Upper lobe of left lung (tissue), 6 donors: ENCODE measurements around the gene CDCP2. TPM values are rescaled to one million over a fixed set of nuclear protein-coding genes. Genes with fewer than 3 reads are reported as not detected.

Experiments used
- ATAC-seq, 2 donors: fragments of 200-7000 bp; cut with Tn5 transposase; one replicate each; pipeline ENCODE4 v1.9.1; 2022; ENCODE audit warnings: mild to moderate bottlenecking in 2 of 2, moderate library complexity in 2 of 2; ENCODE audit not compliant: low FRiP score in 2 of 2
- DNase-seq, 2 donors: peaks; one replicate each; pipeline ENCODE4 v3.0.0-alpha.2; 2019 to 2020
- H3K27ac ChIP-seq, 4 donors: fragments of 200-600 bp; sonication (generic); one replicate each; pipeline ENCODE4 v1.5.1; 2016 to 2019
- H3K27me3 ChIP-seq, 4 donors: fragments of 200-600 bp; sonication (generic); one replicate each; pipeline ENCODE4 v1.5.1; 2017 to 2019
- H3K36me3 ChIP-seq, 4 donors: fragments of 200-600 bp; sonication (generic); one replicate each; pipeline ENCODE4 v1.5.1; 2016 to 2019
- H3K4me1 ChIP-seq, 4 donors: fragments of 200-600 bp; sonication (generic); one replicate each; pipeline ENCODE4 v1.5.1; 2018 to 2019
- H3K4me3 ChIP-seq, 4 donors: fragments of 200-600 bp; sonication (generic); one replicate each; pipeline ENCODE4 v1.5.1; 2017 to 2019; ENCODE audit warnings: mild to moderate bottlenecking in 2 of 4, moderate library complexity in 1 of 4
- H3K9me3 ChIP-seq, 4 donors: fragments of 200-600 bp; sonication (generic); one replicate each; pipeline ENCODE4 v1.5.1; 2018 to 2019
- EP300 ChIP-seq, 4 donors: sonication (generic); formaldehyde crosslinking; IDR thresholded peaks; one replicate each; pipeline ENCODE4 v1.5.1; 2017; ENCODE audit warnings: antibody characterized with exemption in 4 of 4, control low read depth in 2 of 4
- POLR2A ChIP-seq, 4 donors: fragments of 450-650 bp; IDR thresholded peaks; one replicate each; pipeline ENCODE4 v1.5.1; 2016 to 2017; ENCODE audit warnings: antibody characterized with exemption in 4 of 4, mild to moderate bottlenecking in 2 of 4
- POLR2AphosphoS5 ChIP-seq, 2 donors: sonication (generic); formaldehyde crosslinking; IDR thresholded peaks; one replicate each; pipeline ENCODE4 v1.5.1; 2017; ENCODE audit warnings: antibody characterized with exemption in 2 of 2
- WGBS, 2 donors: methylation state at CpG; one replicate each; pipeline ENCODE4 v1.1.5; 2017 to 2018; 5-methylcytosine and 5-hydroxymethylcytosine counted together
- total RNA-seq, 6 donors: library from RNA; depleted of rRNA in 4 of 6; stranded (reverse); fragments of >200 nt in 4 of 6; gene quantifications; one replicate each; pipeline versions ENCODE4 v1.1.0 to v1.2.1, GENCODE V29; 2016 to 2021
- TF ChIP-seq, protein P1 (sequence below), 6 experiments: fragments of 450-650 bp in 4 of 6; fragments of 200-600 bp in 2 of 6; sonication (generic) in 2 of 6; IDR thresholded peaks; one replicate each; pipeline ENCODE4 v1.5.1; 2016 to 2019; ENCODE audit warnings: antibody characterized with exemption in 6 of 6
- donor health status: DM: no; HTN: no; CAD: no; lungs with moderate emphysema.
- donor health status: DM: no; HTN: yes; CAD: no; lungs with severe emphysema.

The CDCP2 gene
- total RNA-seq, 6 donors from 2014 or later: not detected

DNA sequence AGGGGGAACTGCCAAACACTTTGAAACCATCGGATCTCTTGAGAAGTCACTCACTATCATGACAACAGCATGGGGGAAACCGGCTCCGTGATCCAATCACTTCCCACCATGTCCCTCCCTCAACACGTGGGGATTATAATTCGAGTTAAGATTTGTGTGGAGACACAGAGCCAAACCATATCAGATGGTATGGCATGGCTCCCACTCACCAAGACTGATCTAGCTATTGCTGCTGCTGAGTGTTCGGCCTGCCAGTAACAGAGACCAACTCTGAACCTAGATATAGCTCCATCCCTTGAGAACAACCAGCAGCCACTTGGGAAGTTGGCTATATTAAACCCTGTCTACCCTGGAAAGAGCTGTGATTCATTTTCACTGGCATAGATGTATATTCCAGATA, 49.4 kb downstream of the CDCP2 start:
- no peak for ATAC-seq
- H3K27ac ChIP-seq: no peak overlapping the region
- 96 to 98% methylated on average over 6 of the region's 6 CpGs for WGBS, 2 donors

DNA sequence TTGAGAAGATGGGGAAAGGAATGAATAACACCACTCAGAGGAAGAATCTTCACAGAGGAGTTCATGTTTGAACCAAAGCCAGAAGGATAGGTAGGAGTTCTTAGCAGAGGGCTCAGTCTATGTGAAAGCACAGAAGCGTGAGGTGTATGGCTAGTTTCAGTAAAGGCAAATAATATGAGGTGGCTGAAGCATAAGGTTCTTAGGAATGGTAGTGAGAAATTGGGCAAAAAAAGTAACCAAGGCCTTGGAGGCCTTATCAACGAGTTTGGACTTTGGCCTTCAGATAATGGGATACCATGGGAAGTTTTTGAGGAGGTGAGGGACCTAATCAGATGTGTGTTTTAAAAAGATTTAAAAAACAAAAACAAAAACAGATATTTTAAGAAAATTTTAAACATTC, 52.3 kb downstream of the CDCP2 start:
- DNase-seq (no peak), ATAC-seq (no peak)
- TF ChIP-seq POLR2A (IDR thresholded peaks at IDR 0.05) (no peak), POLR2AphosphoS5 (IDR thresholded peaks at IDR 0.05) (no peak), EP300 (IDR thresholded peaks at IDR 0.05) (no peak)
- TF ChIP-seq, protein P1, sequence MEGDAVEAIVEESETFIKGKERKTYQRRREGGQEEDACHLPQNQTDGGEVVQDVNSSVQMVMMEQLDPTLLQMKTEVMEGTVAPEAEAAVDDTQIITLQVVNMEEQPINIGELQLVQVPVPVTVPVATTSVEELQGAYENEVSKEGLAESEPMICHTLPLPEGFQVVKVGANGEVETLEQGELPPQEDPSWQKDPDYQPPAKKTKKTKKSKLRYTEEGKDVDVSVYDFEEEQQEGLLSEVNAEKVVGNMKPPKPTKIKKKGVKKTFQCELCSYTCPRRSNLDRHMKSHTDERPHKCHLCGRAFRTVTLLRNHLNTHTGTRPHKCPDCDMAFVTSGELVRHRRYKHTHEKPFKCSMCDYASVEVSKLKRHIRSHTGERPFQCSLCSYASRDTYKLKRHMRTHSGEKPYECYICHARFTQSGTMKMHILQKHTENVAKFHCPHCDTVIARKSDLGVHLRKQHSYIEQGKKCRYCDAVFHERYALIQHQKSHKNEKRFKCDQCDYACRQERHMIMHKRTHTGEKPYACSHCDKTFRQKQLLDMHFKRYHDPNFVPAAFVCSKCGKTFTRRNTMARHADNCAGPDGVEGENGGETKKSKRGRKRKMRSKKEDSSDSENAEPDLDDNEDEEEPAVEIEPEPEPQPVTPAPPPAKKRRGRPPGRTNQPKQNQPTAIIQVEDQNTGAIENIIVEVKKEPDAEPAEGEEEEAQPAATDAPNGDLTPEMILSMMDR (IDR thresholded peaks at IDR 0.05): no peak
- Histone ChIP-seq H3K9me3 (no peaks in the 10 kb centered on the region), H3K4me3 (no peak overlapping the region), H3K27ac (no peak overlapping the region), H3K36me3 (peaks cover 0 to 8% (median 4%) of the 10 kb centered on the region in 4 donors), H3K4me1 (peaks cover 5 to 11% (median 7%) of the 10 kb centered on the region in 4 donors), H3K27me3 (no peaks in the 10 kb centered on the region)
- WGBS, 2 donors: 64 to 68% methylated on average over 2 of the region's 2 CpGs

More for the DNA sequence above, 49.4 kb downstream of the CDCP2 start:
- TF ChIP-seq POLR2AphosphoS5 (IDR thresholded peaks at IDR 0.05): no peak
- no peak for TF ChIP-seq POLR2A (IDR thresholded peaks at IDR 0.05)
- TF ChIP-seq, protein P1 (IDR thresholded peaks at IDR 0.05): no peak
- no peak for TF ChIP-seq EP300 (IDR thresholded peaks at IDR 0.05)
- Histone ChIP-seq H3K9me3 (no peaks in the 10 kb centered on the region), H3K27me3 (no peaks in the 10 kb centered on the region), H3K36me3 (peaks cover 0 to 3% (median 0%) of the 10 kb centered on the region in 4 donors), H3K4me3 (no peak overlapping the region), H3K4me1 (no peaks in the 10 kb centered on the region)
- DNase-seq: no peak

DNA sequence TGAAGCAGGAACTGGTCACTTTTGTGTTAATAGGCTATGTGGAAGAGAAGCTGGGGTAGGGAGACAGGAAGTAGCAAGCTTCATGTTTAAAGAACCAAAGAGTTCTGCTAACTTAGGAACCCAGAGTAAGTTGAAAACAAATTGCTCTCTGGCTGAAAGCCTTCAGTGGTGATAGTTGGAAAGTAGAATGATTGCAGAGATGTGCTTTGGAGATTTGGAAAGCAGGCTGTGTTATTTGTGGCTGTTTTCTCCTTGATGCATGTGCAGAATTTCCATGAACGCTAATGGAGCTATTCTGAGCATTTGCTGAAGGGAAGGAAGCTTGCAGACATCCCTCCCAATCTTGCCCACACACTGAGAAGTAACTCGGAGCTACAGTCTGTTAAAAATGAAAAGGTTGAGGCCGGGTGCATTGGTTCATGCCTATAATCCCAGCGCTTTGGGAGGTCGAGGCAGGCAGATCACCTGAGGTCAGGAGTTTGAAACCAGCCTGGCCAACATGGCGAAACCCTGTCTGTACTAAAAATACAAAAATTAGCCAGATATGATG, 53.7 kb downstream of the CDCP2 start:
- Histone ChIP-seq H3K4me3 (no peak overlapping the region), H3K9me3 (no peaks in the 10 kb centered on the region), H3K4me1 (peaks cover 11 to 18% (median 13%) of the 10 kb centered on the region in 4 donors), H3K27ac (no peak overlapping the region), H3K27me3 (no peaks in the 10 kb centered on the region), H3K36me3 (peaks cover 0 to 8% (median 4%) of the 10 kb centered on the region in 4 donors)
- DNase-seq: no peak
- WGBS, 2 donors: 77 to 83% methylated on average over 6 of the region's 6 CpGs
- no peak for TF ChIP-seq EP300 (IDR thresholded peaks at IDR 0.05)
- no peak for TF ChIP-seq POLR2A (IDR thresholded peaks at IDR 0.05)
- no peak for TF ChIP-seq POLR2AphosphoS5 (IDR thresholded peaks at IDR 0.05)
- TF ChIP-seq, protein P1 (IDR thresholded peaks at IDR 0.05): no peak
- ATAC-seq: no peak

DNA sequence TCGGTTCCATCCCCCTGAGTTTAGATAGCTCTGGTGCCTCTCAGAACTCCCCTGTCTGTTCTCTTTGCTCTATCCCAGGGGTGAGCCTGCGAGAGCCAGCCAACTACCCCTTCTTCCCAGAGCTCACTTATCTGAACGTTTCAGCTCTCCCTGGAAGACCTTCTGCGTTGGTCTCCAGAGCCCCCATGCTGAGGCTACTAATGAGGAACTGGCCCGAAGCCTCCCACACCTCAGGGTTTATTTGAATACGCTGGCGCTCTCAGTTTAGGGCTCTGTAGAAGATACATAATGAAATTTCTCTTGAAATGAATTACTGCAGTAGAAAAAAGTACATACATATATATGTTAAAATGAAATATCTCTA, 55.9 kb downstream of the CDCP2 start:
- TF ChIP-seq EP300 (IDR thresholded peaks at IDR 0.05): no peak
- TF ChIP-seq POLR2AphosphoS5 (IDR thresholded peaks at IDR 0.05): no peak
- TF ChIP-seq, protein P1 (IDR thresholded peaks at IDR 0.05): no peak
- no peak for TF ChIP-seq POLR2A (IDR thresholded peaks at IDR 0.05)
- Histone ChIP-seq H3K9me3 (no peaks in the 10 kb centered on the region), H3K4me1 (peaks cover 11 to 18% (median 13%) of the 10 kb centered on the region in 4 donors), H3K27ac (no peak overlapping the region), H3K4me3 (no peak overlapping the region), H3K36me3 (peaks cover 0 to 8% (median 2%) of the 10 kb centered on the region in 4 donors), H3K27me3 (no peaks in the 10 kb centered on the region)
- DNase-seq (no peak), ATAC-seq (no peak)
- WGBS, 2 donors: 68 to 75% methylated on average over 7 of the region's 7 CpGs
